CD4-positive, alpha-beta T cell treated with Interleukin-17A for 1 hour (primary cell): ENCODE results near the gene NKAIN2.

ENCODE experiments used
- DNase-seq: peaks from one replicate; pipeline ENCODE4 v3.0.0-alpha.2; 2020

The NKAIN2 gene

GRCh38 chr6:123810214-123810613, 6.5 kb downstream of the NKAIN2 start:
- no peak for DNase-seq

GRCh38 chr6:123810948-123811347, 7.3 kb downstream of the NKAIN2 start:
- DNase-seq: no peak

- no peak for DNase-seq
Measured at GRCh38 chr6:123811378-123811777, 7.7 kb downstream of the NKAIN2 start.

GRCh38 chr6:123812621-123813020, 9.0 kb downstream of the NKAIN2 start:
- no peak for DNase-seq

- no peak for DNase-seq
Measured at GRCh38 chr6:123821112-123821511, 17.4 kb downstream of the NKAIN2 start.

- DNase-seq: no peak
Measured at GRCh38 chr6:123829302-123829953, 25.8 kb downstream of the NKAIN2 start.

GRCh38 chr6:123830120-123830519, 26.5 kb downstream of the NKAIN2 start:
- no peak for DNase-seq

- DNase-seq: no peak
Measured at GRCh38 chr6:123838505-123839234, 35.0 kb downstream of the NKAIN2 start.

- no peak for DNase-seq
Measured at GRCh38 chr6:123841067-123841896, 37.6 kb downstream of the NKAIN2 start.

GRCh38 chr6:123844011-123844410, 40.3 kb downstream of the NKAIN2 start:
- no peak for DNase-seq

GRCh38 chr6:123848347-123848746, 44.7 kb downstream of the NKAIN2 start:
- no peak for DNase-seq

- no peak for DNase-seq
Measured at GRCh38 chr6:123849406-123849805, 45.7 kb downstream of the NKAIN2 start.

GRCh38 chr6:123850555-123850954, 46.9 kb downstream of the NKAIN2 start:
- DNase-seq: no peak

- DNase-seq: no peak
Measured at GRCh38 chr6:123854201-123854600, 50.5 kb downstream of the NKAIN2 start.

- DNase-seq: no peak
Measured at GRCh38 chr6:123855506-123855905, 51.8 kb downstream of the NKAIN2 start.

- no peak for DNase-seq
Measured at GRCh38 chr6:123859291-123859690, 55.6 kb downstream of the NKAIN2 start.

GRCh38 chr6:123869334-123869733, 65.7 kb downstream of the NKAIN2 start:
- no peak for DNase-seq

GRCh38 chr6:123873974-123874373, 70.3 kb downstream of the NKAIN2 start:
- no peak for DNase-seq

- DNase-seq: no peak
Measured at GRCh38 chr6:123875784-123876183, 72.1 kb downstream of the NKAIN2 start.

- no peak for DNase-seq
Measured at GRCh38 chr6:123879749-123880148, 76.1 kb downstream of the NKAIN2 start.

- DNase-seq: no peak
Measured at GRCh38 chr6:123888771-123889513, 85.3 kb downstream of the NKAIN2 start.

- no peak for DNase-seq
Measured at GRCh38 chr6:123895346-123895745, 91.7 kb downstream of the NKAIN2 start.

GRCh38 chr6:123895806-123896205, 92.1 kb downstream of the NKAIN2 start:
- DNase-seq: no peak
